Measurements from ENCODE around the gene ACSBG1.

Gene ACSBG1

GRCh38 chr15:78127882-78128281 lies 106.5 kb downstream of the ACSBG1 start:
- no peak for DNase-seq

DNA sequence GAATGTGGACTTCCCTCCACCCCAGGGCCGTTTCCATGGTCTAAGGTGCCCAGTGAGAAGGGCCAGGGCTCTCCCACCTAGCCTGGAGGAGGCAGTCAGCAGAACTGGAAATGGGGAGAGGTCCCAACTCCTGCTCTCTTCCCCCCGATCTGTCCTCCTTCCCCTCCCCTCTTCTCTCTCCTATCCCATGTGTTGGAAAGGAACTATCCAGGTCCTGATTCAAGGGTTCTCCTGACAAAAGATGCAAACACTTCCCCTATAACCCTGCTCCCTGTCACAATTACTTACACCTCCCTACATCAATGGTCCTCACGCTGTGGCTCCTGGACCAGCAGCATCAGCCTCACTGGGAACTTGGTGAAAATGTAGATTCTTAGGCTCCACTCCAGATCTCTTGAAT lies 109.1 kb downstream of the ACSBG1 start:
- DNase-seq = no peak

DNA sequence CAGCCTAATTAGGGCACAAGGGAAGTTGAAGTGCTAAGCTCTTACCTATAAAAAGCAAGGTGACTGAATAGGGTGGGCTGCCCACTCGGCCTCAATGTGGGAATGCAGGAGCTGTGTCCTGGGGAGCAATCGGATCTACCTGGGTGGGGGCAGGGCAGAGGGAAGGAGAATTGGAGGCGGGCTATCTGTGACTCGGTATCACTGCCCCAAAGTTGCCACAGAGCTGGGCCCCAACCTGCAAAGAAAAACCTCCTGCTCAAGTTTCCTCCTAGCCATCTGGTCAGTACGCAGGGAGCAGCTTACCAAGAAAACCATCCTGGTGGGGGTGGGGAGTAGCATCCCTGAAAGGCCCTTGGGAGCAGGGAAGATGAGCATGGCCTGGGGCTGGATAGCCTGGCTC lies 113.8 kb downstream of the ACSBG1 start:
- no peak for DNase-seq

Data from KG1 (cell line).